HCT116 (cell line): Measurements from ENCODE around the gene CD28. TPM values are rescaled to one million over a fixed set of nuclear protein-coding genes. Genes with fewer than 3 reads are reported as not detected.
"Not testable (repeated sequence)": the region's sequence is repeated elsewhere in the genome, so short reads cannot be mapped to it uniquely, and the experiment has no call there.

ENCODE experiments used
- ATAC-seq: fragments of 200-7000 bp; cut with Tn5 transposase; 2 replicates; pipeline ENCODE4 v1.9.1; 2020; ENCODE audit warnings: mild to moderate bottlenecking, moderate library complexity
- BruUV-seq: library from RNA; stranded (reverse); fragments of 400-500 nt; replicated peaks from 2 replicates; lab custom pipeline; 2021; lab: Mats Ljungman, UMichigan
- CTCF ChIA-PET: fragments of 300-600 bp; sonication (Branson Sonifier 250); formaldehyde crosslinking; loops from one replicate; lab custom pipeline; 2021; ENCODE audit warnings: antibody characterized with exemption; lab: Charles Lee
- POLR2A ChIA-PET: fragments of 300-600, 350-600 bp; sonication (Branson Sonifier 250); formaldehyde crosslinking; loops from one replicate; lab custom pipeline; 2021; ENCODE audit warnings: antibody characterized with exemption; lab: Charles Lee
- RAD21 ChIA-PET, 2 experiments: fragments of 300-600 bp; sonication (Branson Sonifier 250); formaldehyde crosslinking; loops; one replicate each; lab custom pipeline; 2023; ENCODE audit warnings: low total read pairs in 2 of 2; ENCODE audit not compliant: uncharacterized antibody in 2 of 2, unreplicated experiment in 2 of 2, low non-redundant PET in 1 of 2; lab: Charles Lee
- DNase-seq: peaks from one replicate; pipeline ENCODE4 v3.0.0-alpha.2; 2010; ENCODE audit warnings: low read depth, low spot score
- H2AFZ ChIP-seq: fragments of 200-600 bp; shearing (Covaris generic), sonication (generic); 2 replicates; pipeline ENCODE4 v1.6.1; 2017; ENCODE audit warnings: low read depth, mixed run types, mixed read lengths, antibody characterized with exemption, low read length; ENCODE audit not compliant: poor library complexity, severe bottlenecking
- H3K27ac ChIP-seq: 2 replicates; pipeline ENCODE4 v1.5.1; 2012; ENCODE audit warnings: low read depth, low read length
- H3K27me3 ChIP-seq: fragments of 200-600 bp; sonication (generic); 2 replicates; pipeline ENCODE4 v1.6.1; 2016; ENCODE audit warnings: mixed run types, low read length, mixed read lengths; ENCODE audit not compliant: insufficient read depth
- H3K36me3 ChIP-seq, 2 experiments: fragments of 200-500 bp in 1 of 2; fragments of 200-600 bp in 1 of 2; sonication (Bioruptor generic) in 1 of 2; sonication (generic) in 1 of 2; 2 replicates each; pipeline versions ENCODE4 v1.5.1 to v1.6.1; 2014 to 2016; ENCODE audit warnings: low read length in 2 of 2, inconsistent platforms in 1 of 2, mixed read lengths in 1 of 2, mixed run types in 1 of 2; ENCODE audit not compliant: insufficient read depth in 2 of 2, control insufficient read depth in 1 of 2
- H3K4me1 ChIP-seq, 2 experiments: fragments of 200-600 bp in 1 of 2; sonication (generic) in 1 of 2; 2 replicates each; pipeline versions ENCODE4 v1.5.1 to v1.6.1; 2012 to 2017; ENCODE audit warnings: low read length in 2 of 2, inconsistent platforms in 1 of 2, mild to moderate bottlenecking in 1 of 2, mixed read lengths in 1 of 2, mixed run types in 1 of 2, moderate library complexity in 1 of 2; ENCODE audit not compliant: insufficient read depth in 2 of 2, control insufficient read depth in 1 of 2
- H3K4me2 ChIP-seq: fragments of 200-600 bp; sonication (generic); 2 replicates; pipeline ENCODE4 v1.6.1; 2017; ENCODE audit warnings: mixed run types, low read length, mixed read lengths
- H3K4me3 ChIP-seq, 2 experiments: fragments of 200-600 bp in 1 of 2; sonication (generic) in 1 of 2; replicated peaks in 1 of 2; 2 replicates each; pipeline ENCODE4 v1.5.1; 2011 to 2016; ENCODE audit warnings: low read length in 2 of 2, control low read depth in 1 of 2, low read depth in 1 of 2, mild to moderate bottlenecking in 1 of 2, mixed read lengths in 1 of 2, mixed run types in 1 of 2
- H3K79me2 ChIP-seq: fragments of 200-600 bp; sonication (generic); 2 replicates; pipeline ENCODE4 v1.6.1; 2017; ENCODE audit warnings: mild to moderate bottlenecking, mixed run types, low read length, moderate library complexity, mixed read lengths; ENCODE audit not compliant: insufficient read depth
- H3K9ac ChIP-seq: fragments of 200-600 bp; sonication (generic); 2 replicates; pipeline ENCODE4 v1.6.1; 2016; ENCODE audit warnings: low read length, mixed read lengths
- H3K9me2 ChIP-seq: fragments of 200-600 bp; sonication (generic), shearing (Covaris generic); 2 replicates; pipeline ENCODE4 v1.6.1; 2017; ENCODE audit warnings: mixed run types, mild to moderate bottlenecking, moderate library complexity; ENCODE audit not compliant: insufficient read depth
- H3K9me3 ChIP-seq, 2 experiments: fragments of 200-500 bp in 1 of 2; fragments of 200-600 bp in 1 of 2; sonication (Bioruptor generic) in 1 of 2; sonication (generic) in 1 of 2; 2 replicates each; pipeline ENCODE4 v1.6.1; 2014 to 2017; ENCODE audit warnings: low read length in 2 of 2, mixed read lengths in 2 of 2, inconsistent platforms in 1 of 2, low read depth in 1 of 2, mild to moderate bottlenecking in 1 of 2, mixed run types in 1 of 2, moderate library complexity in 1 of 2; ENCODE audit not compliant: control insufficient read depth in 1 of 2, insufficient read depth in 1 of 2
- H4K20me1 ChIP-seq: fragments of 200-600 bp; sonication (generic), shearing (Covaris generic); 2 replicates; pipeline ENCODE4 v1.6.1; 2017; ENCODE audit warnings: mixed run types, mild to moderate bottlenecking, moderate library complexity; ENCODE audit not compliant: insufficient read depth
- CBX3 ChIP-seq: IDR thresholded peaks from 2 replicates; pipeline ENCODE4 v1.6.1; 2012; ENCODE audit warnings: low read depth
- CEBPB ChIP-seq: IDR thresholded peaks from 2 replicates; pipeline ENCODE4 v1.6.1; 2012; ENCODE audit warnings: low read depth
- MAX ChIP-seq: IDR thresholded peaks from 2 replicates; pipeline ENCODE4 v1.6.1; 2012
- POLR2A ChIP-seq: IDR thresholded peaks from 2 replicates; pipeline ENCODE4 v1.7.0; 2011; ENCODE audit warnings: borderline replicate concordance; ENCODE audit not compliant: insufficient read depth, insufficient read length; ENCODE audit errors: extremely low read depth
- POLR2AphosphoS5 ChIP-seq: IDR thresholded peaks from 2 replicates; pipeline ENCODE4 v1.6.1; 2011; ENCODE audit warnings: mild to moderate bottlenecking, low read depth, low read length, moderate library complexity
- REST ChIP-seq: IDR thresholded peaks from 2 replicates; pipeline ENCODE4 v1.6.1; 2012; ENCODE audit warnings: low read depth
- SIN3A ChIP-seq: IDR thresholded peaks from 2 replicates; pipeline ENCODE4 v1.6.1; 2012; ENCODE audit warnings: low read depth
- intact Hi-C: fragments of 100-400 bp; cut with micrococcal nuclease; formaldehyde crosslinking; loops from 2 replicates; pipeline ENCODE4 v1.10.0; 2022
- total RNA-seq: library from RNA; stranded (reverse); gene quantifications from one replicate; pipeline ENCODE4 v1.2.1, GENCODE V29; 2021; ENCODE audit not compliant: unreplicated experiment

The CD28 gene
- total RNA-seq, 1 experiment from 2014 or later, result 0.37 TPM

GRCh38 chr2:203697190-203697589 lies 9.2 kb upstream of the CD28 start:
- CTCF ChIA-PET, result no interaction called here
- no peak for TF ChIP-seq CBX3
- TF ChIP-seq CEBPB, result no peak
- TF ChIP-seq POLR2A, result no peak
- no peak for TF ChIP-seq REST
- TF ChIP-seq SIN3A, result no peak
- no peak for TF ChIP-seq MAX
- TF ChIP-seq POLR2AphosphoS5, result no peak
- POLR2A ChIA-PET, result no interaction called here
- RAD21 ChIA-PET, result no interaction called here
- no peaks in the 10 kb centered on the region for H3K9me3 ChIP-seq
- ATAC-seq, result no peak
- no peak overlapping the region for H3K4me3 ChIP-seq
- no peak overlapping the region for H2AFZ ChIP-seq
- H3K4me1 ChIP-seq, result no peaks in the 10 kb centered on the region
- no peaks in the 10 kb centered on the region for H3K27me3 ChIP-seq
- no peaks in the 10 kb centered on the region for H3K9me2 ChIP-seq
- no peaks in the 10 kb centered on the region for H3K79me2 ChIP-seq
- no peak overlapping the region for H3K4me2 ChIP-seq
- H3K27ac ChIP-seq, result no peak overlapping the region
- no TSS peak for BruUV-seq
- DNase-seq, result no peak
- intact Hi-C loops, result no loop called here
- no peak overlapping the region for H3K9ac ChIP-seq
- H4K20me1 ChIP-seq, result no peaks in the 10 kb centered on the region
- H3K36me3 ChIP-seq, result no peaks in the 10 kb centered on the region

DNA sequence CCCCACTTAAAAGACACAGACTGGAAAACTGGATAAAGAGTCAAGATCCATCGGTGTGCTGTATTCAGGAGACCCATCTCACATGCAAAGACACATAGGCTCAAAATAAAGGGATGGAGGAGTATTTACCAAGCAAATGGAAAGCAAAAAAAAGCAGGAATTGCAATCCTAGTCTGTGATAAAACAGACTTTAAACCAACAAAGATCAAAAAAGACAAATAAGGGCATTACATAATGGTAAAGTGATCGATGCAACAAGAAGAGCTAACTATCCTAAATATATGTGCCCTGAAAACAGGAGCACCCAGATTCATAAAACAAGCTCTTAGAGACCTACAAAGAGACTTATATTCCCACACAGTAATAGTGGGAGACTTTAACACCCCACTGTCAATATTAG lies 8.7 kb upstream of the CD28 start:
- H3K36me3 ChIP-seq, H3K4me1 ChIP-seq, H4K20me1 ChIP-seq, H3K27ac ChIP-seq, BruUV-seq, H3K27me3 ChIP-seq, H3K9me3 ChIP-seq, POLR2A ChIA-PET, H3K9me2 ChIP-seq, H3K9ac ChIP-seq, H3K4me3 ChIP-seq, H3K4me2 ChIP-seq, CTCF ChIA-PET, H3K79me2 ChIP-seq, H2AFZ ChIP-seq, RAD21 ChIA-PET, intact Hi-C loops, ATAC-seq, DNase-seq: not testable (repeated sequence)

DNA sequence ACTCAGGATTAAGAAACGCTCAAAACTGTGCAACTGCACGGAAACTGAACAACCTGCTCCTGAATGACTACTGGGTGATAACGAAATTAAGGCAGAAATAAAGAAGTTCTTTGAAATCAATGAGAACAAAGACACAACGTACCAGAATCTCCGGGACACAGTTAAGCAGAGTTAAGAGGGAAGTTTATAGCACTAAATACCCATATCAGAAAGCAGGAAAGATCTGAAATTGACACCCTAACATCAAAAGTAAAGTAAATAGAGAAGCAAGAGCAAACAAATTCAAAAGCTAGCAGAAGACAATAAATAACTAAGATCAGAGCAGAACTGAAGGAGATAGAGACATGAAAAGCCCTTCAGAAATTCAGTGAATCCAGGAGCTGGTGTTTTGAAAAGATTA lies 8.0 kb upstream of the CD28 start:
- H3K4me1 ChIP-seq, H3K9me3 ChIP-seq, H3K27me3 ChIP-seq, H4K20me1 ChIP-seq, H3K79me2 ChIP-seq, intact Hi-C loops, DNase-seq, H2AFZ ChIP-seq, BruUV-seq, RAD21 ChIA-PET, H3K36me3 ChIP-seq, POLR2A ChIA-PET, H3K4me3 ChIP-seq, H3K9ac ChIP-seq, H3K9me2 ChIP-seq, H3K4me2 ChIP-seq, H3K27ac ChIP-seq, CTCF ChIA-PET, ATAC-seq: not testable (repeated sequence)
